Amniotic epithelial cell (primary cell): ENCODE data around the gene MICALL2.

Experiments
- DNase-seq: peaks from one replicate; pipeline ENCODE4 v3.0.0-alpha.2; 2010; ENCODE audit warnings: low read depth

Gene MICALL2

DNA sequence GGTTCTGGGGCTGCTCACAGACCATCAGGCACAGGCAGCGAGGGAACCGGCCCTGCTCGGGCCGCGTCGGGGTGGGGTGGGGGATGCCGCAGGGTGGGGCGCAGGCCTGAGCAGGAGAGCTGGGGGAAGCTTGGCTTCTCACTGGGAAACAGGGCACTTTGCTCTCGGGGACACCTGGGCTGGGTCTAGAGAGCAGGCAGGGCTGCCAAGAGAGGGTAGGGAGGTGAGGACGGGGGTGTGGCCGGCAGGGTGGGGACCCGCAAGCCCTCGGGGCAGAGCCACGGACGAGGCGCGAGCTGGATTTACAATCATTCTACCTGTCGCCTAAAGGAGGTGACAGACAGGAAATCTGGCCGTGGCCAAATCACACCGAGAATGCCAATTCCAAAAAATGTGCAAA lies 33.9 kb upstream of the MICALL2 start:
- DNase-seq = no peak

DNA sequence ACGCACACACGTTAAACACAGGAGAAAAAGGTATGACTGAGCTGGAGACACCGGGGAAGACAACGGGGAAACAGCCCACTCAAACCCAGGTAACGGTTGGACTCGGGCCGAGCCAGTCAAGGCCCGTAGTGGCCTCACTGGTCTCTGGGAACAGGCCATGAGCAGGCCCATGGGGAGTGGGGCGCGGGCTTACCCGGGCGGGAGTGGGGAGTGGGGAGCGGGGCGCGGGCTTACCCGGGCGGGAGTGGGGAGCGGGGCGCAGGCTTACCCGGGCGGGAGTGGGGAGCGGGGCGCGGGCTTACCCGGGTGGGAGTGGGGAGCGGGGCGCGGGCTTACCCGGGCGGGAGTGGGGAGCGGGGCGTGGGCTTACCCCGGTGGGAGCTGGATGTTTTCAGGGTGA lies 33.4 kb upstream of the MICALL2 start:
- no peak for DNase-seq

DNA sequence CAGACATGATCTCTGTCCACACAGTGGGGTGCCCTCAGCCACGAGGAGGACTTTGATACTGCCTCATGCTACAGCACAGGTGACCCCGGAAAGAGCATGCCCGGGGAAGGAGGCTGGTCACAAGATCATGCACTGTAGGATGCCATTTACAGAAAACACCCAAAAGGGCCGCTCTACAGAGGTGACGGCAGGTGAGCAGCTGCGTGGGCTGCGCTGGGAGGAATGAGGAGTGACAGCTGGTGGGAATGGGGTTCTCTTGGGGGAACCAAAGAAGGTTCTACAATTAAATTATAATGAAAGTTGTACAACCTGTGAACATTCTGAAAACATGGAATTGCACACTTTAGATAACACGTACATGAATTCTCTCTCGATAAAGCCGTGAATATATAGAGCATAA lies 33.0 kb upstream of the MICALL2 start:
- no peak for DNase-seq

DNA sequence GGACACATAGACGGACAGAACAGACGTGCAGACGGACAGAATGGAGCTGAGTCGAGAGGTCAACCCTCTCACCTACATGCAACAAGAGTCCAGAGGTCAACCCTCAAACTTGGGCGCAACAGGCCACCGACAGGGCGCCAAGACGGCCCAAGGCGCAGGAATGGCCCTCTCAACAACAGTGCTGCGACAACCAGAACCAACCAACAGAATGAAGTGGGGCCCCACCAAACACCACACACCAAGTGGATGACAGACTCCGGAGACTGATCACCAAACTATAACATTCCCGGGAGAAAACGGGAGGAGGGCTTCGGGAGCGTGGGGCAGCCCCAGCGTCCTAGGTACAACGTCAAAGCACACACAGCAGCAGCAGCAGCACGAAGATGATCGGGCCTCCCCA lies 31.6 kb upstream of the MICALL2 start:
- DNase-seq = no peak

DNA sequence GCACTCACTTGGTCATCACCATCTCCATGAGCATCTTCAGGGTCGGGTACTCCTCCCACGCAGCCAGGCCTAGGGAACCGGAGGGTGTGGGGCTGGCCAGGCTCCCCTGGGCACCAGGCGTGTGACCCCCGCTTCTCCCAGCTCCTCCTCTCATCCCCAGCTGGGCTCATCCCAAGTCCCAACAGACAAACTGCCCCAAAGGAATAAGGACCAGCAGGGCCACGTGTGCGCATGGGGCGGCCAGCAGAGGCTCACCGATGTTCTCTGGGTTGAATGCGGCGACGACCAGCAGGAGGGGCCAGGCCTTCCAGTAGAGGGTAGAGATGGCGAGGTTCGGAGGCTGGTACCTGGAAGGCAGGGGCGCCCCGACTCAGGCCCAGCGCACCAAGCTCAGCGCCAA lies 30.1 kb upstream of the MICALL2 start:
- no peak for DNase-seq

DNA sequence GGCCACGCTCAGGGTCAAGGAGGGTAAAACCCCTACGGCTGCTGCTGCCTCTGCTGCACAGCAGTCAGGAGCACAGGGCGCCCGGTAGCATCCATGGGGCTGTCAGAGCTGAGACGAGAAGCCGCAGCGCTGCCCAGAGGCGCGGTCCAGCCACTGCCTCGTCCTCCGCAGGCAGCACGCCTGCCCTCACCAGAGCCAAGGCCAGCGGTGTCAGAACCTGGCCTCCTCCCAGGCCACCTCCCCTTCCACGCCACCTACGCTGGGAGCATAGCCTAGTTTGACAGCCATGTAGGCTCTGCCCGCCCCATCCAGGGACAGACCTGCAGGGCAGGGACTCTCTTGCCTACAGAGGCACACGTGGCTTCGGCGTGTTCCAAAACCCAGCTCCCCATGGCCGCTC lies 28.7 kb upstream of the MICALL2 start:
- no peak for DNase-seq

DNA sequence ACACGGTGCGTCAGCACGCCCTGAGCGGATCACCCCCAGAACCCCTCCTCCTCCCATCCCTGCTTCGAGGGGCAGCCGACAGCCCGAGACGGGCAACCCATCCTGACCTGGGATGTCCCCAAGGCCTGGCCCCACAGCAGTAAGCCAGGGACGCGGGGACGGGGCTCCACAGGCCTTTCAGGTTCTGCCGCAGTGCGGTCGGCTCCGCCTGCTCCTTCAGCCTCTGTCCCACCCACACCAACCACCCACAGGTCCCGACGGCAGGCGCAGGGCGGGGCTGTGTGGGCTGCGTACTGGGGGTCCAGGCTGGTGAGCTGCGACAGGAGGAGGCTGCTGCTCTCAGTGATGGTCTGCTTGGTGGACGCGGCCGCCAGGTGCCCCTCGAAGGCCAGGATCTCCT lies 28.2 kb upstream of the MICALL2 start:
- DNase-seq = no peak

DNA sequence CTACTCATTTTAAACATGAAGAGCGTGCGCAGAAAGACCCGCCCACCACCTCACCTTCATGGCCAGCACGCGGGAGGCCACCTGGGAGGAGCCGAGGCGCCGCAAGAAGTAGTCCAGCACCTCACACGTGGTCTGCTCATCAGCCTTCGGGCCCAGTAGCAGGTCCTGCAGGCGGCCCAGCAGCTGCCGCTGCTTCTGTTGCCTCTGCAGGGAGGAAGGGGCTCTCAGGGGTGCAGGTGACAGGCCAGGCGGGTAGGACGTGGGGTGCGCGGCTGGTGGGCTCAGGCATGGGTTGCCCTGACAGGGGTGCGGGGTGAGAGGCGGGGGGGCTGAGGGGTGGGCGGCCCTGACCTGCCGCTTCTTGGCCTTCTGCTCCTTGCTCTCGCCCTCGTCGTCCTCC lies 27.3 kb upstream of the MICALL2 start:
- no peak for DNase-seq

DNA sequence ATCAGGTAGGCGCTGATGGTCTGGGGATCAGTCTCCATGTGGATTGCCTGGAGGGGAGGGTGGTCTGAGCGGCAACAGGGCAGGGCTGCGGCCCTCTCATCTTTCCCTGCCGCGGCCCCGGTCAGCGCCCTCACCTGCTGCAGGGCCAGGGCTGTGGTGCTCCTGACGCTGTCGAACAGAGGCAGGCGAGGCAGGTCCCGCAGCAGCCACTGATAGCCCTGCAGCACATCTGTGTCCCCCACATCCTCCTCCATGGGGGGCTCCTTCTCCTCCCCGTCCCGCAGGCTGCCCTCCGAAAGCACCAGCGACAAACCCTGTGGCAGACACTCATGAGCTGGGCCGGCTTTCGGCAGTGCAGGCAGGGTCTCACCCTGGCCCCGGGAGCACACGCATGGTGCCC lies 25.9 kb upstream of the MICALL2 start:
- no peak for DNase-seq

DNA sequence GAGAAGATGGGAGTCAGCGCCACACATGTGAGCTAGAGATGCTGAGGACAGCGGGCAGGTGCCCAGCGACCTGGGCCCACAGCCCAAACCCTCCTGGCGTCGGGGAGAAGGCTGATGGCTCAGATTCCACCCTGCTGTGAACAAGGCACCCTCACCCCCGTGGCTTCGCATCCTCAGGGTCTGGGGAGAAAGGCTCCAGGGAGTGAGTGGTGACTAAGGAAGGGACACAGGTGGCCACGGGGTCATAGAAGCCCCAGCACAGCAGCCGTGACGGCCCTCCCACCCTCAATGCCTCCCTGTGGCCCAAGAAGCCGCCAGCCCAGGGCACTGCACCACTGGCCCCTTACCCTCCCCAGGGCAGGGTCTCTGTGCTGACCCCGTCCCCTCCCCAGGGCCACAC lies 25.3 kb upstream of the MICALL2 start:
- DNase-seq = no peak

DNA sequence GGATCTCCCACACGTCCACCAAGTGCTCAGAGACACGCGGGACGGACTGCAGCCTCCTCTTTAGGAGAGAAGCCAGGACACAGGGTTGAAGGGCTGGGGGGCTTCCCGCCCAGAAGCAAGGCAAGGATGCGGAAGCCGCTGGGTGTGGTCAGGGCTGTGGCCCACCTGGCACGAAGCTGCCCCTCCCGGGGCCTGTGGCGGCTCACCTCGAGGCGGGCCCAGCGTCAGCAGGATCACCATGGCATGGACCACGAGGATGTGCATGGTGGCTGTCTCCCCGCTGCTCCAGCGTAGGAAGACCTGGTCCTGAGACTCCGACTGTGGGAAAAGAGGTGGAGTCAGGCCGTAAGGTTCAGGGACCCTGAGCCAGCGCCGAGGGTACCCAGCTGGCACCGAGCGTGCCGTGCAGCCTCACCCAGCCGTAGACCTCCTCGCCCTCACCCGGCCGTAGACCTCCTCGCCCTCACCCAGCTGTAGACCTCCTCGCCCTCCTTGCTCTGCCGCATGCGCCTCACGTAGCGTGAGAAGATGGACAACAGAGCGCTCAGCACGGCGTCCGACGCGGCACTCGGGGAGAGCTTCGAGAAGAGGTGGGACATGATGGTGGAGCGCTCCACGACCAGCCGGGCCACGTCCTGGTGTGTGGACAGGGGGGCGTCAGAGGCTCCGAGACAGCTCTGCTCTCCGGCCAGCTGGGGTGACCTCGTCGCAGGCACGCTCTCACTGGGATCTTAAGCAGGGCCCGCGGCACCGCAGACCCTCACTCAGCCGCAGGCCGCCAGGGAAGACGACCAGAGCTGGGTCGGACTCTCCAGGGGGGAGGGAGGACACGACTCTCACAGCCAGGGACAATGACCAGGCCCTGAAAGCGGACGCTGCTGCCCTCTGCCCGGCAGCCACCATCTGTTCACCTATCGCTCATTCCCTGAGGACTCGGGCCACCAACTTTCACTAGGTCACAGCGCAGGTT lies 24.6 kb upstream of the MICALL2 start:
- no peak for DNase-seq

DNA sequence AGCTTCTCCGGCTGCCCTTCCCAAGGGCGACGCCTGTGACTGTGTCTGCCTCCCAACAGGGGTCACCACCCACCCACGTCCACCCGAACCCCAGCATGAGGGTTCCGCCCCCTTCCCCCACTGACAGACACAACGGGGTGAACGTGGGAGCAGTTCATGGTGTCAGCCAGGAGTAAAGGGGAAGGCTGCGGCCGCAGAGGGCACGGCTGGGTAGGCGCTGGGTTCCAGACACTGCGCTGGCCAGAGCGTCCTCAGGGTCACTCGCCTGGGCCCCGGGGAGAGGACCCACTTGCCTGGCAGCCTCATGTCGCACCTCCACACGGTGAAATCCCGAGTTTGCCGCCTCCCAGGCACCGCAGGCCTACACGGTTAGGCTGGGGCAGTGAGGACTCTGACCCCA lies 23.8 kb upstream of the MICALL2 start:
- DNase-seq = no peak

DNA sequence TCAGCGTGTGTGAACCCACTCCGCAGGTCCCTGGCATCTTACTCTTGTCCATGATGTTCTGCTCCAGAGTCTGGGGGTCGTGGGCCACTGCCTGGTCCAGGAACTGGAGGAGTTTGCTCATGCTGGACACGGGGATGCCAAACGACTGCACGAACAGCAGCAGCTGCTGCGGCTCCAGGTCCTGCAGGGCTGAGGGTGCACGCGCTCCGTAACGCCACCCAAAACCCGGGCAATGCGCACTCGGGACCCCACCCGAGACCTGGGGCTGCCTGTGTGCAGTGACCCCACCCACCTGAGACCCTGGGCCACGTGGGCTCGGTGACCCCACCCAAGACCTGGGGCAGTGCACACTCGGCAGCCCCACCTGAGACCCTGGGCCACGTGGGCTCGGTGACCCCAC lies 22.0 kb upstream of the MICALL2 start:
- DNase-seq = no peak

DNA sequence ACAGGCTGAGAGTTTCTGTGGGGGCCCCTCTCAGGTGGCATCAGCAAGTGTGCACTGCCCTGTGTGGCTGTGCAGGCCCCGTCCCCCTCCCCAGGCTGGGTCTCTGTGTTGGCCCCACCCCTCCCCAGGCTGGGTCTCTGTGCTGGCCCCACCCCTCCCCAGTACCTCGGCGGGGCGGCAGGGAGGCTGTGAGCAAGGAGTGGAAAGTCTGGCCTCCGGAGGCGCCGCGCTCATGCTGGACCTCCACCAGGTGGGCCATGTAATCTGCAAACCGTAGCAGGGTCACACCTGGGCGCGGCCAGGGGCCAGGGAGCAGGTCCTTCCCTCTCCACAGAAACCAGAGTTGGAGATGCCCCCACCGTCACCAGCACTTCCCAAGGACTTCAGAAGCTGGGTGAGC lies 21.4 kb upstream of the MICALL2 start:
- no peak for DNase-seq

DNA sequence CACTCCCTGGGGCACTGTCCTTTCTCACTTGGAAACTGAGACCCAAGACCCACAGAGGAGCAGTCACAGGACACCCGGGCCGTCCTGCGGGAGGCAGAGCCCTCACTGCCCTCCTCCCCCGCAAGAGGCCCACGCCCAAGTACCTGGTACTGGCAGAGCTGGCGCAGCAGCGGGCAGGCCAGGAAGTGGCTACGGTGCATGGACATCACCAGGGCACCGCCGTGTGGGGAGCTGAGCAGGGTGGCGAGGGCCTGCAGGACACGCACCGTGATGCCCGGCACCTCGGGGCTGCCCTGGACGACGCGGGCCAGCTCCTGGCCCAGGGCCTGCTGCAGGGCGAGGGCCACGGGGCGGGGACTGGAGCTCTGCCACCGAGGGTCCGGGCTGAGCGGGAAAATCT lies 20.0 kb upstream of the MICALL2 start:
- DNase-seq = no peak

DNA sequence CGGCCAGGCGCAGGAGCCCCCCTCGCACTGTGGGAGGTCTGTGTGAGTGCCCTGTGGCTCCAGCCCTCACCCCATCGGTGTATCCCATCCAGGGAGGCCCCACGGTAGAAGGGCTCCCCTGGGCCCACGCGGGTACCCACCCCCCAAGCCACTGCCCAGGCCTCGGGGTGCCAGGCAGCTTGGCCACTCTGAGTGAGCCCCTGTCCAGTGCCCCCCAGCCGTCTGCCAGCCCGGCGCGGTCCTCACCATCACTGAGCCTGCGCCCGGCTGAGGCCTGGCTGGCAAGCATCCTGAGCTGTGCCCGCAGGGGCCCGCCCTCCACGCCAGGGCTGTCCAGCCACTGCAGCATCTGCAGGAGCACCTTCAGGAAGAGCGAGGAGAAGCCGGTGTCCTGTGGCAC lies 19.2 kb upstream of the MICALL2 start:
- no peak for DNase-seq

DNA sequence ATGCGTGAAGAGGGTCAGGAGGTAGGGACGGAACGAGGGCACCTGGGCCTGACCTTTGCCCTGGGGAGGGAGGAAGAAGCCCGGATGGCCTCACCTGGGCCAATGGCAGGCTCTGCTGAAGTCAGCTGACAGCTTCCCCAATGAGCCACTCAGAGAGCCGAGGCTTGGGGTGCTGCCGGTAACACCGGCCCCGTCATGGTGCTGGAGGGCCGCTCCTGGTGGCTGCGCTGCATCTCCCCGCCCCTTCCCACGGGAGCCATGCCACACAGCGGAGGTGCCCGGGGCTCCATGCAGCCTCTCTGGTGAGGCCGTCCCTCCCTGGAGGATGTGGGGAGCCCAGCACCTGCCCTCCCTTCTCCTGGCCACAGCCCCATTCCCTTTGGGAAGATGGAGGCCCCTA lies 17.6 kb upstream of the MICALL2 start:
- no peak for DNase-seq

DNA sequence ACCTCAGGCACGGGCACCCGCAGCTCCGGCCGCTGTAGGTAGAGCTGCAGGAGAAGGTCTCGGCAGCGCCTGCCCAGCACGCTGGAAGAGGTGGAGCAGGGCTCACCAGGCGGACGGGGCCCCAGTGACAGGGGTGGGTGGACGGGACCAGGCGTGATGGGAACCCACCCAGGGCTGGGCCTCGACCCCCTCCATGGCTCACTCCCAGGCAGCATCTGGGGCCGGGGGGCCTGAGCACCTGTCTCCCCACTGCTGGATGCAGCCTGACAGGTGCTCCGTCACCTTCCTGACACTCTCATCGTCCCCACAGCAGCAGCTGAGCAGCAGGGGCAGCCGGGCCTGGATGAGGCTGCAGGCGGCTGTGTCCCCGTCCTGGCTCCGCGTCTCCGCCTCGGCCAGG lies 16.7 kb upstream of the MICALL2 start:
- DNase-seq = no peak

DNA sequence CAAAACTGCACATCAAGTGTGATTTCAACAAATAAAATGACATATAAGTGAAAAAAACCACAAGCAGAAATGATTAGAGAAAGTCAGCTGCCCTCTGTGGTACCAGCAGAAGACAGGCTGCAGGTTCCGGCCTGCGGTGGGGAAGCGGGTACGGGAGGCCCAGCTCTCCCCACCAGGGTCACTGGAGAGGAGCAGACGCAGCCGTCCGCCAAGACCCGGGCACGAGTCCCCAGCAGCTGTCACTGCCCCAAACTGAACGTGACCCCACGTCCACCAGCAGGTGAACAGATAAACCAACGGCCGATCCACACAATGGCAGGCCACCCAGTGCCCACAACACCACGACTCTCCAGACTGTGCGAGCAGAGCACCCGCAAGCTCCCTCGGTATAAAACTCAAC lies 16.1 kb upstream of the MICALL2 start:
- no peak for DNase-seq

DNA sequence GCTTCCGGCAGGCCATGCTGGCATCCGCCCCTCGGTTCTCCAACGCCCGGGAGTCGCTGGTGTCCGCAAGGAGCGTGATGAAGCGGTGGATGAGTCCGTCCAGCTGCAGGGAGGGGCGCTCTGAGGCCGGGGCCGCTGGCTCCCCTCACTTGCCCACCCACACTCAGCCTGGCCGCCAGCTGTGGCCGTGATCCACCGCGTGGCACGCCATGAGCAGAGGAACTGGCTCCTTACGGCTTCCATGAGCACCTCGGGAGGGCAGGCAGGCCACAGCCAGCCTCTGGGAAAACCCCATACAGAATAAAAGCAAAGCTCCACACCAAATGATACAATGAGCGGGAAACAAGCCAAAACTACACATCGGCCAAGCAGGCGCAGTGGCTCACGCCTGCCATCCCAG lies 15.5 kb upstream of the MICALL2 start:
- no peak for DNase-seq

DNA sequence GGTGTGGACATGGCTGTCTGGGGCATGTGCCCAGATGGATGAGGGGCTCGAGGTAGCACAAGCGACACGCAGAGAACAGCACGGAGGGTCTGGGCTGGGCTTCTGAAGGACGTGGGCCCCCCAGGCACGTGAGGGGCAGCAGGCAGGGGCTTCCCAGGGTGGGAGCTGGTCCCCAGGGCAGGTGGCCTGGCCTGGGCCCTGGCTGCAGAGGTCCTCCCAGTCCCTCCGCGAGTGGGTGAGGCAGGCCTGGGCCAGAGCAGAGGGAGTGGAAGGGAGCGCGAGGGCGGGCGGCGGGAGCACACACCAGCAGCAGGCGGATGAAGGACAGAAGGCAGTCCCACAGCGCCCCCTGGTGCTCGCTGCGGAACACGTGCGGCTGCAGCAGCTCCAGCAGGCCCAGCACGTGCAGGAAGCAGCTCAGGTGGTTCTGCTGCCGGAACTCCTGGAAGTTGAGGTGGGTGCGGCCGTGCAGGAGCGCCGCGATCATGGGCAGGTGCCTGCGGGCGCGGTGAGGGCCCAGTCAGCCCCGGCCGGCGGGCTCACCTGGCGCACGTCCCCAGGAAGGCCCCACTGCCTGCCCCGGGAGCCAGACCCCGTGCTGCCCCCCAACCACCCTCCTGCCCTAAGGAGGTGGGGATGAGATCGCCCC lies 14.7 kb upstream of the MICALL2 start:
- peak; percentile 71 for DNase-seq

DNA sequence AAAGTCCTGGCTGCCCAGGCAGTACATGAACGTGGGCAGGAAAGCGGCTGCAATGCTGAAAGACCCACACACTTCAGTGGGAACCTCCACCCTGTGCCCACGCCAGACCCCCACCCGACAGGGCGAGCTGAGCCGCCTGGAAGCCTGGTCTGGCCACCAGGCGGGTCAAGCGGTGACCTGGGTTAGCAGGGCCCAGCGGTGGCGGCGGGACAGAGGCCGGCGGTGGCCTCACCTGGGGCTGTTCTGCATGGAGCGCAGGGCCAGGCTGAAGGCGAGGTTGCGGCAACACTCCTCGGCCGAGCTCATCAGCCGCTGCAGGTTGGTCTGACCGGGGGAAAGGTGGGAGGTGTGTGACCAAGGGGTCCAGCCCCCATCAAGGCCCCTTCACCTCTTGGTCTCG lies 11.6 kb upstream of the MICALL2 start:
- DNase-seq = no peak

DNA sequence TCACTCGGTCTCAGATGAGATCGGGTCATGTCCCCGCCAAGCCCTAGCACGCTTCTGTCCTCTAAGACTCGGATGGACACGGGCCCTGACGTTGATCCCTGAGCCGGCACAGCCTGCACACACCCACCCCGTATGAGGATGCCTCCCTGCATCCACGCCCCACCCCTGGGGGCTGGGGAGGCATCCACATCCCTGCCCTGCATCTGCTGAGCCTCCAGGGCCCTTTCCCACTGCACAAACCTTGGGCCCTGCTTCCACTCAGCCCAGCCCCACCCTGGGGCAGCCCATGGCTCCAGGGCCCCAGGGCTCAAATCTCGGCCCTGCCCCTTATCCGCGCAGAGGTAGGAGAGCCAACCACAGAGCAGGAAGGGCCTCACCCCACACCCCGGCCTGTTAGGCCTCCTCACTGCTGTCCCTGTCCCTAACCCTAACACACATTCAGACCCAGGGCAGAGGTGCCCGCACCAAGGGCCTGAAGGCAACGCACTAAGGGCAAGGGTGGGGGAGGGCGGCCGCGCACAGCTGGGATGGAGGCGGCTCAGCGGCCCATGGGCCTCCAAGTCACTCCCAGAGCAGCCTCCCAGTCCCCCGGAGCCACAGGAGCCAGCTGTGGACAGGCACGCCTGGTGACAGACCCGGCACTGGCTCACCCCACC lies 9.5 kb upstream of the MICALL2 start:
- DNase-seq = no peak
